ENCODE measurements around the gene SAMHD1.

- TF ChIP-seq CTCF (IDR thresholded peaks at IDR 0.05; ENCODE audit: low read length) (no peak), EZH2 (IDR thresholded peaks at IDR 0.05; ENCODE audit: borderline replicate concordance, low read length) (no peak)
These were observed 5.2 kb upstream of the SAMHD1 start for GRCh38 chr20:36956674-36957073.
